LNCaP clone FGC (cell line): ENCODE results near the gene ALDH1B1.
A peak's percentile ranks its signal among the peaks of the same experiment; 100 is the strongest.

Experiments
- DNase-seq: peaks from one replicate; pipeline ENCODE4 v3.0.0-alpha.2; 2011; ENCODE audit warnings: low read depth
- H3K4me3 ChIP-seq: 2 replicates; pipeline ENCODE4 v1.5.1; 2011; ENCODE audit warnings: mild to moderate bottlenecking, low read depth, low read length, control low read depth
- CTCF ChIP-seq: IDR thresholded peaks from 2 replicates; pipeline ENCODE4 v1.5.1; 2012; ENCODE audit warnings: mild to moderate bottlenecking; ENCODE audit not compliant: control insufficient read depth, insufficient read depth; ENCODE audit errors: extremely low read depth

ALDH1B1 gene

GRCh38 chr9:38428062-38428461 is 35.6 kb downstream of the ALDH1B1 start:
- no peak for TF ChIP-seq CTCF
- no peak for DNase-seq
- no peak overlapping the region for H3K4me3 ChIP-seq

- H3K4me3 ChIP-seq = no peak overlapping the region
- no peak for DNase-seq
- TF ChIP-seq CTCF = no peak
These were observed 38.6 kb downstream of the ALDH1B1 start for GRCh38 chr9:38431116-38431515.

GRCh38 chr9:38432922-38433510 is 40.5 kb downstream of the ALDH1B1 start:
- H3K4me3 ChIP-seq = no peak overlapping the region
- peak; percentile 69 for TF ChIP-seq CTCF
- peak; percentile 37 for DNase-seq

GRCh38 chr9:38434365-38434764 is 41.9 kb downstream of the ALDH1B1 start:
- no peak for TF ChIP-seq CTCF
- DNase-seq = no peak
- no peak overlapping the region for H3K4me3 ChIP-seq

- no peak for DNase-seq
- no peak for TF ChIP-seq CTCF
- H3K4me3 ChIP-seq = no peak overlapping the region
These were observed 42.4 kb downstream of the ALDH1B1 start for GRCh38 chr9:38434853-38435252.

- H3K4me3 ChIP-seq = no peak overlapping the region
- DNase-seq = no peak
- no peak for TF ChIP-seq CTCF
These were observed 43.0 kb downstream of the ALDH1B1 start for GRCh38 chr9:38435521-38435920.

- no peak overlapping the region for H3K4me3 ChIP-seq
- no peak for DNase-seq
- TF ChIP-seq CTCF = no peak
These were observed 44.2 kb downstream of the ALDH1B1 start for GRCh38 chr9:38436708-38437107.
